HT-29 (cell line): ENCODE results near the gene GALK1. TPM values are rescaled to one million over a fixed set of nuclear protein-coding genes. Genes with fewer than 3 reads are reported as not detected.

ENCODE experiments used
- DNase-seq: peaks from one replicate; pipeline ENCODE4 v3.0.0-alpha.2; 2015; ENCODE audit warnings: low spot score
- total RNA-seq: library from RNA; depleted of rRNA; stranded (reverse); fragments of >200 nt; shearing (Covaris generic); gene quantifications from 2 replicates; pipeline ENCODE4 v1.2.3, GENCODE V29; 2014; rRNA removed

GALK1 gene
- total RNA-seq, 1 experiment from 2014 or later: 41.8 TPM

GRCh38 chr17:75725504-75725903, 39.5 kb downstream of the GALK1 start:
- DNase-seq: no peak

DNA sequence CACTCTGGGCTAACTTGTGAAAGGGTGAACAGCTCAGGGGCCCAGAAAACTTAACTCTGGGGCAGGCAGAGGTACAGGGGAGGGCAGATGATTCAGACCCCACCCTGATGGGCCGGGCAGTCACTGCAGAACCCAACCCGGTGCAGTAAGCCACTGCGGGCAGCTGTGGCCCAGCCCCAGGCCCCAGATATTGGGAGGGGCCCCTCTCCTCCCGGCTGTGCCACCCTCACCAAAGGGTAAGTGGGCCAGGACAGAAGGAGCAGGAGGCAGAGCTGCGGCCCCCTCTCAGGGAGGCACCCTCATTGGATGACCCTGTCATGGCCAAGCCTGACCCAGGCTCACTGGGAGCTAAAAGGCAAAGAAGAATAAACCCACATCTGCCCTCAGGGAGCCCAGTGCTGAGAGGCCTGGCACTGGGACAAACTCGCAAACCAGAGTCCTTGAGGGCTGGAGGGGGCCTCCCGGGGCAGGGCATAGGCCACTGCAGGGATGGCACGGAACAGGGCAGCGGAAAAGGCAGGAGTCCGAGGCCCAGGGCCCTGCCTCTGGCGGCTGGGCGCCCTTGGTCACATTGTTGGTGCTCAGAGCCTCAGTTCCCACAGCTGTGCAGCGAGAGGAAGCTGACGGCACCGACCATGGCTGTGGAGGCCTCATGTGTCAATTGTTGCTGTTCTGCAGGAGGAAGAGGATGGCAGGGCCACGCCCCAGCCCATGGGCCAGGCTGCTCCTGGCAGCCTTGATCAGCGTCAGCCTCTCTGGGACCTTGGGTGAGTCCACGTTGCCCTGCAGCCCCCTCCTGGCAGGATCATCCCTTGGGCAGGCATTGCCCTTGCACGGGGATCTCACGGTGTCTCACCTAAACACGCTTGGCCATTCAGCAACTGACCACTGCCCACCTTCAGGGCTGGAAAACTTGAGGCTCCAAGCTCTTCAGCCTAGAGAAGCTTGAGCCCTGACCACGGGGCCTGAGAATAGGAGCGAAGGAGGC, 40.7 kb downstream of the GALK1 start:
- no peak for DNase-seq

- peak; percentile 91 for DNase-seq
Measured at GRCh38 chr17:75723171-75723930, 41.6 kb downstream of the GALK1 start.

- DNase-seq: no peak
Measured at GRCh38 chr17:75722542-75723095, 42.4 kb downstream of the GALK1 start.

DNA sequence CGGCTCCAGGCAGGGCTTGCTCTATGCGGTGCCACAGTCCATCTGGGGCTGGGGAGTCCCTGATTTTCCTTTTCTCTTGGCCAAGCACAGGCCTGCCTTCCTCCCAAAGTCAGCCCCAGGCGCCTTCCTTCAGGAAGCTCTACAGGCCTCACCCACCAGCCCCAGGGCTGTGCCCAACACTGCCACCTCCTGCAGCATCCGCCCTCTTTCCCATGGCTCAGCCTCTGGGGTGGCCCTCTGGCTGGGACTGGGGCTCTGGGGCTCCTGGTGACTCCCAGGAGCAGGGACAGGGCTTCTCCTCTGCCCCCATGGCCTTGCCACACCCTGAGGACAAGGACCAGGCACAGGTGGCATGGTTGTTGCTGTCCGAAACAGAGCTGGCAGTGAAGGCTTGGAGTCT, 42.9 kb downstream of the GALK1 start:
- peak; percentile 78 for DNase-seq

- DNase-seq: peak; percentile 53
Measured at GRCh38 chr17:75721463-75722011, 43.5 kb downstream of the GALK1 start.

DNA sequence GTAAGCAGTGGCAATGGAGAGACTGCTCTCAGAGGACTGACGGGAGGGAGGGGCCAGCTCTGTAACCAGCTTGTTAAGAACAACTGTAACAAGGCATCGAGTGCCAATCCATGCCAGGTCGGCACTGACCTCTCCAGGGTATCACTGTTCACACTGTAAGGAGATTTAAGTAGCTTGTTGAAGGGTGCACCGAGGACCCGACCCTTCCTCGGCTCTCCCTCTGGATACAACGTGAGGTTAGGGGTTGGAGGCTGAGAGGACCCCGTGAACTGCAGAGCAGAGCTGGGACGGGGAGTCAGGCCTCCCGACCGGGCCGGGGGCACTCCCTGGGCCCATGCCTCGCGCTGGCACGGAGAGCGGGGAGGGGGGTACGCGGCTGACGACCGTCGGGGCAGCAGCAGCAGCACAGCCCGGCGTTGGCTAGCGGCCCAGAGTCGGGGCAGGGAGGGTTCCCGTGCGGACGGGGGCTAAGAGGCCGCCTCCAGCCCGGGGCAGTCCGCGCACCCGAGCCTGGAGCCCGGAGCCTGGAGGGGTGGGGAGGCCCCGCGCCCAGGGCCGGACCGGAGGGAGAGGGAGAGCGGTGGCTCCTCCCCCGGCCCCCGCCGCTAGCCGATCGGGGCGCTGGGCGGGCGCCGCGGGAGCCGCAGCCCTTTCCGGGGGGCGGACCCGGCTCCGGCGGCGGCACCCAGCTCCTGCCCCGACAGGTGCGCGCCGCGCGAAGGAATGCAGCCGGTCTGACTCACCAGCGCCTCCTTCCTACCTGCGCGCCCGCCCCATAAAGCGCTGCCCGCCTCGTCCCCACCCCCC, 44.1 kb downstream of the GALK1 start, which contains the start of gene ITGB4:
Gene ITGB4 (plus strand): TSS at position 804 of the 807 bp plus-strand sequence. CDS start 3,245 bp downstream, outside the sequence.
- DNase-seq: peak; percentile 94

DNA sequence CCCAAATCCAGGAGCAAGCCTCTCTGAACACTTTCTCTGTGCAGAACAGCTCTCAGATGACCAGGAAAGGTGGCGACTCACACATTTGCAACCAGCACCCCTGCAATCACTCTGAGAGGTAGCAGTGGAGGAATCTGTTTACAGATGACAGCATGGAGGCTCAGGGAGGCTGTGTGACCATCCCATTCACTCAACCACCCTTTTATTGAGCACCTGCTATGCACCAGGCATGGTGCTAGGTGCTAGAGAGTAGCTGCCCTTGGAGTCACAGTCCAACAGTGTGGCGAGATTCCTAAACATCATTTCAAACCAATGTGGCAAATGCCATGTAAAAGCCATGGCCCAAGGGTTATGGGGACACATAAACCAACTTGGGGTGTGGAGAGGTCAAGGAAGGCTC, 45.3 kb downstream of the GALK1 start:
- no peak for DNase-seq

DNA sequence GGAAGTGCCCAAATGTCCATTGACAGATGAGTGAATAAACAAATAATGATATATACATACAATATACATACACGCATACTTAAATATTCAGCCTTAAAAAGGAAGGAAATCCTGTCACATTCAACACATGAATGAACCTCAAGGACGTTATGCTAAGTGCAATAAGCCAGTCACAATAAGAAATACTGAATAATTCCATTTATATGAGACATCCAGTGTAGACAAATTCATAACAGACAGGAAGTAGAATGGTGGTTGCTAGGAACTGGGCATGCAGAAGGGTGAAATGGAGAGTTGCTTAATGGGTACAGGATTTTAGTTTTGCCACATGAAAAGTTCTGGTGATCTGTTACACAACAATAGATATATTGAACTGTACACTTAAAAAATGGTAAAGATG, 52.5 kb downstream of the GALK1 start:
- DNase-seq: no peak

Other genes starting within 250 kb of the GALK1 start
- 12.3 and 13.6 TPM in 2 replicates for gene CASKIN2, start 249.7 kb downstream of the GALK1 start, total RNA-seq
- gene TSEN54, start 248.7 kb downstream of the GALK1 start, total RNA-seq: 108 and 134 TPM in 2 replicates
- 162 and 184 TPM in 2 replicates for gene LLGL2, start 239.5 kb downstream of the GALK1 start, total RNA-seq
- gene MYO15B, start 177.4 kb downstream of the GALK1 start, total RNA-seq: 29.0 and 36.8 TPM in 2 replicates
- 16.4 and 16.7 TPM in 2 replicates for gene SMIM5, start 131.8 kb downstream of the GALK1 start, total RNA-seq
- 56.7 and 64.6 TPM in 2 replicates for gene RECQL5, start 98.0 kb downstream of the GALK1 start, total RNA-seq
- gene SAP30BP, start 97.9 kb downstream of the GALK1 start, total RNA-seq: 53.8 and 56.1 TPM in 2 replicates
- gene ITGB4, start 43.7 kb downstream of the GALK1 start, total RNA-seq: 224 and 281 TPM in 2 replicates
- 23.6 and 24.9 TPM in 2 replicates for gene UNK, start 19.6 kb upstream of the GALK1 start, total RNA-seq
- gene UNC13D, start 79.2 kb upstream of the GALK1 start, total RNA-seq: 37.5 and 43.5 TPM in 2 replicates
- 26.8 and 30.9 TPM in 2 replicates for gene WBP2, start 90.1 kb upstream of the GALK1 start, total RNA-seq
- gene TRIM47, start 113.4 kb upstream of the GALK1 start, total RNA-seq: 65.7 and 69.5 TPM in 2 replicates
- gene TRIM65, start 131.8 kb upstream of the GALK1 start, total RNA-seq: 20.2 and 29.2 TPM in 2 replicates
- gene MRPL38, start 139.7 kb upstream of the GALK1 start, total RNA-seq: 85.7 and 92.3 TPM in 2 replicates
- 7.4 and 13.1 TPM in 2 replicates for gene FBF1, start 175.8 kb upstream of the GALK1 start, total RNA-seq
- 32.1 and 46.5 TPM in 2 replicates for gene ACOX1, start 214.0 kb upstream of the GALK1 start, total RNA-seq
- gene TEN1, start 214.0 kb upstream of the GALK1 start, total RNA-seq: 48.6 and 56.2 TPM in 2 replicates
- gene CDK3, start 235.7 kb upstream of the GALK1 start, total RNA-seq: 9.5 and 11.5 TPM in 2 replicates